ENCODE data around the gene METTL9.

DNA sequence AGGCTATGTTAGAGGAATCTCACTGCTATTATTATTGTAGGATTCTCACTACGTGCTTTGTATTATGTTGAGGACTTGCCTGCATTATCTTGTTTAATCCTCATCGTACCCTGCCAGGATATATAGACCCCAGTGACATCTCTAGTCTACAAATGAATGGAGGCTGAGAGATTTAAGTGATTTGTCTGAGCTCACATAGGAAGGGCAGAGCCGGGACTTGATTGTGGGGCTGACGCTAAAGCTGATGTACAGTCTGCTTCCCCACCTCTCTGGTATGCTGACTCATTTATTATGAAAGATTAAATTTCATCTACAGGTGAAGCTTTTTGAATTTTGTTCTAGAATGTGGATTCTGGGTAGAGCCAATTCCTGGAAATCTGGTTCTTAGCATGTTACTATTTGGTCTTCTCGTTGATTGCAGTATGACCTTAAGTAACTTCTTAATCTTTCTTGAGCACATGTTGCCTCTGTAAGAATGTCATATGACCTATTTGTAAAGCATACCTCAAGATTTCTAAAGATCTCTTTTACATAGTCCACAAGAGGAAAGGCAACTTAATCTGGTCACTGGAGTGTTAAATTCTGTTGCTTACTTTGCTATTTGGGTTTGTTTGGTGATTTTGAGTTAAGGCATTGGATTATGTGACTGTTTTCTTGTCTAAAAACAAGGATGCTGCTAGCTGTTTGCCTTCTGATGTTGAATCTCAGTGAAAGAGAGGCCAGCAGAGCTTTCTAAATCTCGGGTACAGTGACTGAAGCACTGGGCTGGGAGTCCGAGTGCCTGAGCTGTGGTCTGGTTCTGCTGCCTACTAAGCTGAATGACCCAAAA lies 12.4 kb downstream of the METTL9 start:
- TF ChIP-seq, protein P1, sequence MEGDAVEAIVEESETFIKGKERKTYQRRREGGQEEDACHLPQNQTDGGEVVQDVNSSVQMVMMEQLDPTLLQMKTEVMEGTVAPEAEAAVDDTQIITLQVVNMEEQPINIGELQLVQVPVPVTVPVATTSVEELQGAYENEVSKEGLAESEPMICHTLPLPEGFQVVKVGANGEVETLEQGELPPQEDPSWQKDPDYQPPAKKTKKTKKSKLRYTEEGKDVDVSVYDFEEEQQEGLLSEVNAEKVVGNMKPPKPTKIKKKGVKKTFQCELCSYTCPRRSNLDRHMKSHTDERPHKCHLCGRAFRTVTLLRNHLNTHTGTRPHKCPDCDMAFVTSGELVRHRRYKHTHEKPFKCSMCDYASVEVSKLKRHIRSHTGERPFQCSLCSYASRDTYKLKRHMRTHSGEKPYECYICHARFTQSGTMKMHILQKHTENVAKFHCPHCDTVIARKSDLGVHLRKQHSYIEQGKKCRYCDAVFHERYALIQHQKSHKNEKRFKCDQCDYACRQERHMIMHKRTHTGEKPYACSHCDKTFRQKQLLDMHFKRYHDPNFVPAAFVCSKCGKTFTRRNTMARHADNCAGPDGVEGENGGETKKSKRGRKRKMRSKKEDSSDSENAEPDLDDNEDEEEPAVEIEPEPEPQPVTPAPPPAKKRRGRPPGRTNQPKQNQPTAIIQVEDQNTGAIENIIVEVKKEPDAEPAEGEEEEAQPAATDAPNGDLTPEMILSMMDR (IDR thresholded peaks at IDR 0.05): no peak
- TF ChIP-seq POLR2A (IDR thresholded peaks at IDR 0.05): no peak

Measured in uterus (tissue), 2 donors.